K562 (cell line): ENCODE data around the gene SMG5.

Experiments
- ASH1L ChIP-seq: fragments of 450-650 bp; IDR thresholded peaks from 2 replicates; pipeline ENCODE4 v1.6.1; 2018; ENCODE audit warnings: borderline replicate concordance, mild to moderate bottlenecking, low read depth; ENCODE audit not compliant: partially characterized antibody
- KHSRP ChIP-seq: fragments of 450-650 bp; IDR thresholded peaks from 2 replicates; pipeline ENCODE4 v1.6.1; 2017
- MAFK ChIP-seq: IDR thresholded peaks from 2 replicates; pipeline ENCODE4 v1.6.1; 2011; ENCODE audit warnings: low read length, improper control_type of control experiment
- SIRT6 ChIP-seq: IDR thresholded peaks from one replicate; pipeline ENCODE4 v1.6.1; 2012; ENCODE audit warnings: low read depth, mild to moderate bottlenecking, control low read depth, inconsistent platforms, low read length, moderate library complexity
- SREBF2 ChIP-seq: sonication (generic); formaldehyde crosslinking; IDR thresholded peaks from 2 replicates; pipeline ENCODE4 v1.4.0; 2020; ENCODE audit warnings: mild to moderate bottlenecking, missing genetic modification reagents
- SRF ChIP-seq, 2 experiments: fragments of 250-450, 450-650 bp in 1 of 2; sonication (Bioruptor Pico) in 1 of 2; sonication (generic) in 1 of 2; formaldehyde crosslinking; IDR thresholded peaks; 2 replicates each; pipeline versions ENCODE4 v1.5.0 to v1.5.1; 2020 to 2022; ENCODE audit warnings: mild to moderate bottlenecking in 1 of 2, missing genetic modification reagents in 1 of 2
- U2AF2 ChIP-seq: fragments of 200-400 bp; formaldehyde crosslinking; optimal IDR thresholded peaks from 2 replicates; pipeline ENCODE3; 2017; ENCODE audit warnings: low read depth, mild to moderate bottlenecking, low read length
- ZFP1 ChIP-seq: fragments of 450-650 bp; formaldehyde crosslinking; IDR thresholded peaks from 2 replicates; pipeline ENCODE4 v1.4.0; 2020; ENCODE audit warnings: mild to moderate bottlenecking, mixed read lengths
- ZNF224 ChIP-seq: sonication (generic); formaldehyde crosslinking; IDR thresholded peaks from 2 replicates; pipeline ENCODE4 v1.8.0; 2022; ENCODE audit warnings: mild to moderate bottlenecking, missing genetic modification reagents
- ZNF561 ChIP-seq: fragments of 450-650 bp; formaldehyde crosslinking; conservative IDR thresholded peaks from 2 replicates; pipeline ENCODE4 v1.4.0; 2020; ENCODE audit warnings: mild to moderate bottlenecking, moderate library complexity
- TF ChIP-seq, protein P1 (sequence below), 3 experiments: IDR thresholded peaks in 2 of 3; conservative IDR thresholded peaks in 1 of 3; 2 replicates each; pipeline ENCODE4 v1.5.1; 2011 to 2012; ENCODE audit warnings: low read length in 3 of 3, mild to moderate bottlenecking in 3 of 3, control low read depth in 2 of 3, improper control_type of control experiment in 1 of 3, inconsistent platforms in 1 of 3, low read depth in 1 of 3, mixed read lengths in 1 of 3, moderate library complexity in 1 of 3; ENCODE audit not compliant: insufficient read depth in 2 of 3
- TF ChIP-seq, protein P2 (sequence below): fragments of 200-800 bp; sonication (Bioruptor generic); IDR thresholded peaks from 2 replicates; pipeline ENCODE4 v1.6.1; 2017; ENCODE audit warnings: missing genetic modification characterization, missing compliant biosample characterization

DNA sequence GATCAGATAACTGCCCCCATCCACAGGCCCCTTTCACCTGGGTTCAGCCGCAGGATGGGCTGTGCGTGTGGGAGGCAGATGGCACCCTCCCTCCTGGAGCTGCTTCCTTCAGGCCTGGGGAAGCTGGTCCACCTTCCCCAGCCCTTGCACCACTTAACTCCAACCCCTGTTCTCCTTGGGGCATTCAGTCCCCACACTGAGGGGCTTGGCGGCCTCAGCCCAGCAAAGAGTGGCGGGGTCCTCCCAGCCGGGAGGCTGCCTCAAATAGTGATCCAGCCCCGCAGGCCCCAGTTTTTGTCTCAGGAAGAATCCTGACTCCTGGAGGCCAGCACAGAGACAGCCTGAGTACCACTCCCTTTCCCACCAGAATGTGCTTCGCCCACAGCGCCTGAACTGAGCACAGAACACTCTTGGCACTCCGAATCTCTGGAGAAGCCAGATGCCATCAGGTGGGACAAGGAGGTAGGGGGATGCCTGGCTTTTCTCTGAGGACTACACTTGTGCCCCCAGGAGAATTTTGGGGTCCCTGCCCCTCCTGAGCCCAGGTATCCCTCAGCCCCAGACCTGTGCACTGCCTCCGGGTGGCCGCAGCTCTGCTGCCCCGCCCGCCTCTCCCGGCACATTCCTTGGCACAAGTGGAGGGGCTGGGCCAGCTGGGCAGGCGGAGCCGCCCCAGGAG lies 35.7 kb downstream of the SMG5 start:
- TF ChIP-seq, protein P1, sequence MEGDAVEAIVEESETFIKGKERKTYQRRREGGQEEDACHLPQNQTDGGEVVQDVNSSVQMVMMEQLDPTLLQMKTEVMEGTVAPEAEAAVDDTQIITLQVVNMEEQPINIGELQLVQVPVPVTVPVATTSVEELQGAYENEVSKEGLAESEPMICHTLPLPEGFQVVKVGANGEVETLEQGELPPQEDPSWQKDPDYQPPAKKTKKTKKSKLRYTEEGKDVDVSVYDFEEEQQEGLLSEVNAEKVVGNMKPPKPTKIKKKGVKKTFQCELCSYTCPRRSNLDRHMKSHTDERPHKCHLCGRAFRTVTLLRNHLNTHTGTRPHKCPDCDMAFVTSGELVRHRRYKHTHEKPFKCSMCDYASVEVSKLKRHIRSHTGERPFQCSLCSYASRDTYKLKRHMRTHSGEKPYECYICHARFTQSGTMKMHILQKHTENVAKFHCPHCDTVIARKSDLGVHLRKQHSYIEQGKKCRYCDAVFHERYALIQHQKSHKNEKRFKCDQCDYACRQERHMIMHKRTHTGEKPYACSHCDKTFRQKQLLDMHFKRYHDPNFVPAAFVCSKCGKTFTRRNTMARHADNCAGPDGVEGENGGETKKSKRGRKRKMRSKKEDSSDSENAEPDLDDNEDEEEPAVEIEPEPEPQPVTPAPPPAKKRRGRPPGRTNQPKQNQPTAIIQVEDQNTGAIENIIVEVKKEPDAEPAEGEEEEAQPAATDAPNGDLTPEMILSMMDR (IDR thresholded peaks at IDR 0.05 in 2 of 3, conservative IDR thresholded peaks at IDR 0.05 in 1 of 3; ENCODE audit: insufficient read depth in 2 of 3, low read depth in 1 of 3, low read length in 3 of 3) = no peak
- TF ChIP-seq ZFP1 (CRISPR knock-in tag) (no peak), U2AF2 (no peak), ASH1L (no peak), MAFK (no peak), SREBF2 (CRISPR knock-in tag) (no peak), SIRT6 (no peak), SRF (CRISPR knock-in tag; IDR thresholded peaks at IDR 0.05) (no peak), ZNF224 (CRISPR knock-in tag) (no peak), KHSRP (no peak), ZNF561 (CRISPR knock-in tag) (no peak)
- TF ChIP-seq, protein P2, sequence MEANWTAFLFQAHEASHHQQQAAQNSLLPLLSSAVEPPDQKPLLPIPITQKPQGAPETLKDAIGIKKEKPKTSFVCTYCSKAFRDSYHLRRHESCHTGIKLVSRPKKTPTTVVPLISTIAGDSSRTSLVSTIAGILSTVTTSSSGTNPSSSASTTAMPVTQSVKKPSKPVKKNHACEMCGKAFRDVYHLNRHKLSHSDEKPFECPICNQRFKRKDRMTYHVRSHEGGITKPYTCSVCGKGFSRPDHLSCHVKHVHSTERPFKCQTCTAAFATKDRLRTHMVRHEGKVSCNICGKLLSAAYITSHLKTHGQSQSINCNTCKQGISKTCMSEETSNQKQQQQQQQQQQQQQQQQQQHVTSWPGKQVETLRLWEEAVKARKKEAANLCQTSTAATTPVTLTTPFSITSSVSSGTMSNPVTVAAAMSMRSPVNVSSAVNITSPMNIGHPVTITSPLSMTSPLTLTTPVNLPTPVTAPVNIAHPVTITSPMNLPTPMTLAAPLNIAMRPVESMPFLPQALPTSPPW (CRISPR knock-in tag) = no peak
